Thoracic aorta (tissue), 2 donors: ENCODE data around the gene RBP7. TPM values are rescaled to one million over a fixed set of nuclear protein-coding genes. Genes with fewer than 3 reads are reported as not detected.

ENCODE experiments used
- ATAC-seq: fragments of 150-250 bp; one replicate; pipeline ENCODE4 v1.8.0; 2017; ENCODE audit warnings: low read depth; ENCODE audit not compliant: insufficient number of reproducible peaks, low FRiP score
- DNase-seq: peaks from one replicate; pipeline ENCODE4 v3.0.0-alpha.2; 2020; ENCODE audit warnings: low spot score
- H3K27ac ChIP-seq, 2 donors: fragments of 200-600 bp; sonication (generic); 1 replicate in 1 of 2; 2 replicates in 1 of 2; pipeline ENCODE4 v1.5.1; 2016; ENCODE audit warnings: mild to moderate bottlenecking in 2 of 2, moderate library complexity in 2 of 2
- H3K27me3 ChIP-seq: fragments of 200-600 bp; sonication (generic); replicated peaks from 2 replicates; pipeline ENCODE4 v1.6.0; 2016; ENCODE audit warnings: mild to moderate bottlenecking; ENCODE audit not compliant: insufficient read depth
- H3K36me3 ChIP-seq: fragments of 200-600 bp; sonication (generic); one replicate; pipeline ENCODE4 v1.5.1; 2016
- H3K4me1 ChIP-seq, 2 donors: fragments of 200-600 bp; sonication (generic); 1 replicate in 1 of 2; 2 replicates in 1 of 2; pipeline versions ENCODE4 v1.5.1 to v1.6.0; 2016; ENCODE audit warnings: low read depth in 2 of 2, mild to moderate bottlenecking in 1 of 2; ENCODE audit not compliant: control insufficient read depth in 1 of 2
- H3K4me3 ChIP-seq: fragments of 200-600 bp; sonication (generic); 2 replicates; pipeline ENCODE4 v1.5.1; 2016; ENCODE audit warnings: mild to moderate bottlenecking
- H3K9me3 ChIP-seq: fragments of 200-600 bp; sonication (generic); 2 replicates; pipeline ENCODE4 v1.5.1; 2016
- total RNA-seq, 2 donors: library from RNA; depleted of rRNA; stranded (reverse); fragments of >200 nt; gene quantifications; one replicate each; pipeline versions ENCODE4 v1.1.0 to v1.2.3, GENCODE V29; 2016
- TF ChIP-seq, protein P1 (sequence below): fragments of 200-600 bp; sonication (generic); IDR thresholded peaks from one replicate; pipeline ENCODE4 v1.5.1; 2019; ENCODE audit warnings: antibody characterized with exemption

RBP7 gene
- total RNA-seq, 2 donors from 2014 or later = 2.2 to 24.1 TPM

DNA sequence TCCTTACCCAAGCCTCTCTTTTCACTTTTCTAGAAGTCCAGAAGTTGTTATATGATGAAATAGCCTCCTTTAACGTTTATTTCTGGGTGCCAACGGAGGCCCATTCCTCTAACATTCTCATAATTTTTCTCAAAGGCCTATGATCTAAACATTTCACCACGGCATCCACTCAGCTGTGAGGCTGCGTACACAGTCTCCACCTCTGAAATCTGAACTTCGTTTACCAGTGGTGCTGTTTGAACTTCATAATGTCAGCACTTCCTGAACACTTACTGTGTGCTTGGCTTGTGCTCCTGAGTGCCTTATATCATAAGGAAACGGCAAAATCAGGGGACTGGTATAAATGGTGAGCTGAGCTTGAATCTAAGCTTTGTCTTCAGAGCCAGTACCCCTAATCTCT lies 12.0 kb upstream of the RBP7 start:
- no peak for DNase-seq
- Histone ChIP-seq H3K27me3 (no peaks in the 10 kb centered on the region), H3K36me3 (peaks cover 12% of the 10 kb centered on the region), H3K4me3 (no peak overlapping the region), H3K4me1 (no peaks in the 10 kb centered on the region), H3K27ac (no peak overlapping the region), H3K9me3 (no peaks in the 10 kb centered on the region)
- TF ChIP-seq, protein P1, sequence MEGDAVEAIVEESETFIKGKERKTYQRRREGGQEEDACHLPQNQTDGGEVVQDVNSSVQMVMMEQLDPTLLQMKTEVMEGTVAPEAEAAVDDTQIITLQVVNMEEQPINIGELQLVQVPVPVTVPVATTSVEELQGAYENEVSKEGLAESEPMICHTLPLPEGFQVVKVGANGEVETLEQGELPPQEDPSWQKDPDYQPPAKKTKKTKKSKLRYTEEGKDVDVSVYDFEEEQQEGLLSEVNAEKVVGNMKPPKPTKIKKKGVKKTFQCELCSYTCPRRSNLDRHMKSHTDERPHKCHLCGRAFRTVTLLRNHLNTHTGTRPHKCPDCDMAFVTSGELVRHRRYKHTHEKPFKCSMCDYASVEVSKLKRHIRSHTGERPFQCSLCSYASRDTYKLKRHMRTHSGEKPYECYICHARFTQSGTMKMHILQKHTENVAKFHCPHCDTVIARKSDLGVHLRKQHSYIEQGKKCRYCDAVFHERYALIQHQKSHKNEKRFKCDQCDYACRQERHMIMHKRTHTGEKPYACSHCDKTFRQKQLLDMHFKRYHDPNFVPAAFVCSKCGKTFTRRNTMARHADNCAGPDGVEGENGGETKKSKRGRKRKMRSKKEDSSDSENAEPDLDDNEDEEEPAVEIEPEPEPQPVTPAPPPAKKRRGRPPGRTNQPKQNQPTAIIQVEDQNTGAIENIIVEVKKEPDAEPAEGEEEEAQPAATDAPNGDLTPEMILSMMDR = no peak
- no peak for ATAC-seq

- ATAC-seq (no peak), DNase-seq (no peak)
- Histone ChIP-seq H3K27ac (no peak overlapping the region), H3K4me3 (no peak overlapping the region), H3K9me3 (no peaks in the 10 kb centered on the region), H3K27me3 (no peaks in the 10 kb centered on the region), H3K36me3 (no peaks in the 10 kb centered on the region), H3K4me1 (peaks cover 0 to 3% of the 10 kb centered on the region in 2 donors)
- TF ChIP-seq, protein P1 = no peak
Measured at GRCh38 chr1:9989773-9990172, 7.3 kb upstream of the RBP7 start.

- H3K27me3 ChIP-seq = no peaks in the 10 kb centered on the region
- no peaks in the 10 kb centered on the region for H3K36me3 ChIP-seq
- no peak overlapping the region for H3K27ac ChIP-seq
- peaks cover 0 to 3% of the 10 kb centered on the region in 2 donors for H3K4me1 ChIP-seq
- TF ChIP-seq, protein P1 = no peak
- DNase-seq = no peak
- no peak overlapping the region for H3K4me3 ChIP-seq
- no peaks in the 10 kb centered on the region for H3K9me3 ChIP-seq
- no peak for ATAC-seq
Measured at GRCh38 chr1:9990944-9991343, 6.1 kb upstream of the RBP7 start.

GRCh38 chr1:9992910-9993309 lies 4.1 kb upstream of the RBP7 start:
- DNase-seq (no peak), ATAC-seq (no peak)
- TF ChIP-seq, protein P1 = no peak
- no peaks in the 10 kb centered on the region for H3K27me3 ChIP-seq
- peaks cover 0 to 3% of the 10 kb centered on the region in 2 donors for H3K4me1 ChIP-seq
- no peak overlapping the region for H3K4me3 ChIP-seq
- H3K9me3 ChIP-seq = no peaks in the 10 kb centered on the region
- no peak overlapping the region for H3K27ac ChIP-seq
- no peaks in the 10 kb centered on the region for H3K36me3 ChIP-seq

DNA sequence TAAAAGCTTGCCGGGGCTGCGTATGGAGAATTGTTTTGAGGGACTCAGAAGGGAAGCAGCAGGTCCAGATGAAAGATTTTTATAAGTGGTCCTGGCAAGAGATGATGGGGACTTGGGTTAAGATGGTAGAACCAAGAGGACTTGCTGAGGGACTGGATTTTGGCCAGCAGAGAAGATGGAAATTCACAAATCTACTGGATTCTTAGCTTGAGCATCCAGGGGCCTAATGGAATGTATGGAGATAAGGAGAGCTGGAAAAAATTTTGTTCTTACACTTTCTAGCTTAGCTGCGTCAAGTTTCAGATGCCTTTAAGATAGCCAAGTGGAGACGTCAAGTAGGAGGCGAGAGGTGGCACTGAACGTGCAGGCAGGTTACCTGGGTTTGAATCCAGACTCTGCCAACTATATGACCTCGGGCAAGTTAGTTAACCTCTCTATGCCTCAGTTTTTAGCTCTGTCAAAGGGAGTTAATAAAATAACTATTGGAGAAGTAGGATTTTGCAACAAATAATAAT lies 3.4 kb upstream of the RBP7 start:
- no peak for DNase-seq
- Histone ChIP-seq H3K9me3 (no peaks in the 10 kb centered on the region), H3K27me3 (no peaks in the 10 kb centered on the region), H3K36me3 (no peaks in the 10 kb centered on the region), H3K27ac (no peak overlapping the region), H3K4me3 (no peak overlapping the region), H3K4me1 (peaks cover 0 to 3% of the 10 kb centered on the region in 2 donors)
- no peak for ATAC-seq
- TF ChIP-seq, protein P1 = no peak
